ENCODE data around the gene TLR7. TPM values are rescaled to one million over a fixed set of nuclear protein-coding genes. Genes with fewer than 3 reads are reported as not detected.

The TLR7 gene
- total RNA-seq, 1 experiment from 2014 or later = not detected

GRCh38 chrX:12844319-12844718 lies 22.6 kb upstream of the TLR7 start:
- DNase-seq = no peak
- H3K4me1 Mint-ChIP-seq (ENCODE audit: low read depth, unreplicated experiment) = no peaks in the 10 kb centered on the region
- no peaks in the 10 kb centered on the region for H3K36me3 Mint-ChIP-seq (ENCODE audit: insufficient read depth, unreplicated experiment)
- no peak for TF ChIP-seq CTCF (IDR thresholded peaks at IDR 0.05; ENCODE audit: unreplicated experiment)
- CTCF ChIA-PET = no interaction called here
- H3K9me3 Mint-ChIP-seq (ENCODE audit: low read depth, unreplicated experiment) = no peaks in the 10 kb centered on the region
- H3K4me3 Mint-ChIP-seq (ENCODE audit: low read depth, unreplicated experiment) = no peak overlapping the region
- BruUV-seq (replicated peaks) = no TSS peak
- H3K27me3 Mint-ChIP-seq (ENCODE audit: unreplicated experiment) = no peaks in the 10 kb centered on the region
- H3K27ac Mint-ChIP-seq (ENCODE audit: unreplicated experiment) = no peak overlapping the region
- intact Hi-C loops (cut with micrococcal nuclease; ENCODE audit: unreplicated experiment) = no loop called here

GRCh38 chrX:12865359-12865758 lies 1.5 kb upstream of the TLR7 start:
- DNase-seq = no peak
- BruUV-seq (replicated peaks) = no TSS peak
- CTCF ChIA-PET = no interaction called here
- H3K36me3 Mint-ChIP-seq (ENCODE audit: insufficient read depth, unreplicated experiment) = no peaks in the 10 kb centered on the region
- TF ChIP-seq CTCF (IDR thresholded peaks at IDR 0.05; ENCODE audit: unreplicated experiment) = no peak
- no peak overlapping the region for H3K4me3 Mint-ChIP-seq (ENCODE audit: low read depth, unreplicated experiment)
- peaks cover 2% of the 10 kb centered on the region for H3K9me3 Mint-ChIP-seq (ENCODE audit: low read depth, unreplicated experiment)
- intact Hi-C loops (cut with micrococcal nuclease; ENCODE audit: unreplicated experiment) = no loop called here
- H3K27me3 Mint-ChIP-seq (ENCODE audit: unreplicated experiment) = peaks cover 21% of the 10 kb centered on the region
- H3K4me1 Mint-ChIP-seq (ENCODE audit: low read depth, unreplicated experiment) = peaks cover 8% of the 10 kb centered on the region
- no peak overlapping the region for H3K27ac Mint-ChIP-seq (ENCODE audit: unreplicated experiment)

DNA sequence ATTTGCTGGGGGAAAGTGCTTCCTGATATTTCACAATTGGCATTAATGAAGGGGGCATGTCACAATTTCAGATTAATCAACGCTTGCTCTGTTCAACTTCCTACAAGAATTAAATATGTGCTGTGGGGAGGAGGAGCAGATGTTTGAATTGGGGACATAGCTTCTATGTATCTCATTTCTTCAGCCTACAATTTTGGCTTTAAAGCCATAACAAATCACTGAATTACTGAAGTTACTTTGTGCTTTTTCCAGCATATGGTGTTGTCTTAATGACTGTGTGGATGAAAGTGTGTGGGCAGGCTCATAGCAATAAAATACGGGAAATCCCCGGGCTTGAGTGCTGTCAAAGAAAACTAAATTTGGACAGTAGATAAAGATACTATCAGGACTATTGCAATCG lies 813 bp downstream of the TLR7 start:
- Mint-ChIP-seq H3K4me1 (ENCODE audit: low read depth, unreplicated experiment) (peaks cover 8% of the 10 kb centered on the region), H3K36me3 (ENCODE audit: insufficient read depth, unreplicated experiment) (no peaks in the 10 kb centered on the region), H3K27me3 (ENCODE audit: unreplicated experiment) (peaks cover 8% of the 10 kb centered on the region), H3K4me3 (ENCODE audit: low read depth, unreplicated experiment) (no peak overlapping the region), H3K27ac (ENCODE audit: unreplicated experiment) (no peak overlapping the region), H3K9me3 (ENCODE audit: low read depth, unreplicated experiment) (peaks cover 2% of the 10 kb centered on the region)
- DNase-seq = no peak
- no TSS peak for BruUV-seq (replicated peaks)
- CTCF ChIA-PET = interaction anchor here (0.6 kb wide), 1 partner anchor 109 kb away, joined by 4 read pairs; no protein-coding TSS in a partner anchor
- TF ChIP-seq CTCF (IDR thresholded peaks at IDR 0.05; ENCODE audit: unreplicated experiment) = no peak
- intact Hi-C loops (cut with micrococcal nuclease; ENCODE audit: unreplicated experiment) = no loop called here

GRCh38 chrX:12868747-12869146 lies 1.9 kb downstream of the TLR7 start:
- intact Hi-C loops (cut with micrococcal nuclease; ENCODE audit: unreplicated experiment) = no loop called here
- no peak overlapping the region for H3K27ac Mint-ChIP-seq (ENCODE audit: unreplicated experiment)
- no peak for DNase-seq
- CTCF ChIA-PET = no interaction called here
- no peaks in the 10 kb centered on the region for H3K27me3 Mint-ChIP-seq (ENCODE audit: unreplicated experiment)
- no peak for TF ChIP-seq CTCF (IDR thresholded peaks at IDR 0.05; ENCODE audit: unreplicated experiment)
- peaks cover 8% of the 10 kb centered on the region for H3K4me1 Mint-ChIP-seq (ENCODE audit: low read depth, unreplicated experiment)
- no peaks in the 10 kb centered on the region for H3K36me3 Mint-ChIP-seq (ENCODE audit: insufficient read depth, unreplicated experiment)
- BruUV-seq (replicated peaks) = no TSS peak
- H3K9me3 Mint-ChIP-seq (ENCODE audit: low read depth, unreplicated experiment) = no peaks in the 10 kb centered on the region
- no peak overlapping the region for H3K4me3 Mint-ChIP-seq (ENCODE audit: low read depth, unreplicated experiment)
